Smooth muscle cell (in vitro differentiated cells): ENCODE measurements around the gene MYO15B. TPM values are rescaled to one million over a fixed set of nuclear protein-coding genes. Genes with fewer than 3 reads are reported as not detected.

Source experiments
- DNase-seq: peaks from one replicate; lab custom pipeline; 2025; ENCODE audit not compliant: unreplicated experiment; lab: John Stamatoyannopoulos, UW
- H2AFZ ChIP-seq: fragments of 200-600 bp; sonication (generic); 2 replicates; pipeline ENCODE4 v1.6.0; 2016; ENCODE audit warnings: antibody characterized with exemption, low read depth, mild to moderate bottlenecking
- H3F3A ChIP-seq: fragments of 200-600 bp; sonication (generic); 2 replicates; pipeline ENCODE4 v1.6.0; 2017; ENCODE audit warnings: antibody characterized with exemption, low read depth
- H3K27ac ChIP-seq: fragments of 200-600 bp; sonication (generic); 2 replicates; pipeline ENCODE4 v1.5.1; 2016; ENCODE audit warnings: low read depth, mild to moderate bottlenecking
- H3K27me3 ChIP-seq: fragments of 200-600 bp; sonication (generic); 2 replicates; pipeline ENCODE4 v1.6.1; 2016; ENCODE audit warnings: low read depth, mild to moderate bottlenecking
- H3K36me3 ChIP-seq: fragments of 200-600 bp; sonication (generic); 2 replicates; pipeline ENCODE4 v1.5.1; 2016; ENCODE audit warnings: low read depth
- H3K4me1 ChIP-seq: fragments of 200-600 bp; sonication (generic); 2 replicates; pipeline ENCODE4 v1.5.1; 2016; ENCODE audit warnings: low read depth
- H3K4me2 ChIP-seq: fragments of 200-600 bp; sonication (generic); 2 replicates; pipeline ENCODE4 v1.6.0; 2016; ENCODE audit warnings: mild to moderate bottlenecking
- H3K4me3 ChIP-seq: fragments of 200-600 bp; sonication (generic); 2 replicates; pipeline ENCODE4 v1.5.1; 2016; ENCODE audit warnings: mild to moderate bottlenecking
- H3K79me2 ChIP-seq: fragments of 200-600 bp; sonication (generic); 2 replicates; pipeline ENCODE4 v1.6.0; 2016; ENCODE audit warnings: low read depth, mild to moderate bottlenecking
- H3K9ac ChIP-seq: fragments of 200-600 bp; sonication (generic); 2 replicates; pipeline ENCODE4 v1.6.0; 2016; ENCODE audit warnings: low read depth
- H3K9me3 ChIP-seq: fragments of 200-600 bp; sonication (generic); replicated peaks from 2 replicates; pipeline ENCODE4 v1.5.1; 2016; ENCODE audit warnings: low read depth
- H4K20me1 ChIP-seq: fragments of 200-600 bp; sonication (generic); 2 replicates; pipeline ENCODE4 v1.6.0; 2016; ENCODE audit warnings: low read depth
- CTCF ChIP-seq: fragments of 200-600 bp; sonication (generic); IDR thresholded peaks from 2 replicates; pipeline ENCODE4 v1.5.1; 2017; ENCODE audit warnings: borderline replicate concordance, mild to moderate bottlenecking, antibody characterized with exemption; ENCODE audit not compliant: insufficient read depth, poor library complexity, severe bottlenecking
- WGBS: methylation state at CpG from one replicate; pipeline ENCODE4 v1.1.7; 2016; ENCODE audit warnings: low lambda C conversion rate; 5-methylcytosine and 5-hydroxymethylcytosine counted together
- polyA plus RNA-seq: library from polyadenylated mRNA; unstranded; fragments of >200 nt; fragmentation: Nextera tagmentation; extraction: Ambion mirVana; gene quantifications from 2 replicates; pipeline ENCODE4 v1.2.1, GENCODE V29; 2016
- total RNA-seq: library from RNA; depleted of rRNA; stranded (reverse); fragments of >200 nt; gene quantifications from 2 replicates; pipeline ENCODE4 v1.2.3, GENCODE V29; 2014

Gene MYO15B
- total and polyA plus RNA-seq, 2 experiments from 2014 or later, result 14.7 to 17.5 TPM

GRCh38 chr17:75555679-75556153 lies 31.9 kb upstream of the MYO15B start:
- no peak overlapping the region for H2AFZ ChIP-seq
- H3K4me3 ChIP-seq, result no peak overlapping the region
- H3K36me3 ChIP-seq, result no peaks in the 10 kb centered on the region
- no peak for DNase-seq
- H3K9ac ChIP-seq, result no peak overlapping the region
- H3K9me3 ChIP-seq, result no peaks in the 10 kb centered on the region
- 95% methylated on average over 19 of the region's 21 CpGs for WGBS
- no peaks in the 10 kb centered on the region for H4K20me1 ChIP-seq
- no peak overlapping the region for H3K4me2 ChIP-seq
- no peaks in the 10 kb centered on the region for H3K79me2 ChIP-seq
- H3K27me3 ChIP-seq, result no peaks in the 10 kb centered on the region
- TF ChIP-seq CTCF, result no peak
- H3K27ac ChIP-seq, result no peak overlapping the region
- peaks cover 15% of the 10 kb centered on the region for H3K4me1 ChIP-seq
- peaks cover 3% of the 10 kb centered on the region for H3F3A ChIP-seq

- Histone ChIP-seq H3K4me2 (no peak overlapping the region), H4K20me1 (no peaks in the 10 kb centered on the region), H3K9ac (no peak overlapping the region), H3K4me1 (peaks cover 10% of the 10 kb centered on the region), H2AFZ (no peak overlapping the region), H3F3A (no peaks in the 10 kb centered on the region), H3K9me3 (no peaks in the 10 kb centered on the region), H3K27me3 (no peaks in the 10 kb centered on the region), H3K4me3 (no peak overlapping the region), H3K36me3 (no peaks in the 10 kb centered on the region), H3K79me2 (no peaks in the 10 kb centered on the region), H3K27ac (no peak overlapping the region)
- TF ChIP-seq CTCF, result no peak
- no peak for DNase-seq
- 72% methylated on average over 15 of the region's 15 CpGs for WGBS
These were observed 30.3 kb upstream of the MYO15B start for GRCh38 chr17:75557075-75557851.

- H3K4me1 ChIP-seq, result peaks cover 3% of the 10 kb centered on the region
- H4K20me1 ChIP-seq, result no peaks in the 10 kb centered on the region
- H3K4me3 ChIP-seq, result no peak overlapping the region
- no peak for TF ChIP-seq CTCF
- H3K4me2 ChIP-seq, result no peak overlapping the region
- no peaks in the 10 kb centered on the region for H3K27me3 ChIP-seq
- H3K36me3 ChIP-seq, result no peaks in the 10 kb centered on the region
- no peak overlapping the region for H3K27ac ChIP-seq
- no peak overlapping the region for H3K9ac ChIP-seq
- H3K79me2 ChIP-seq, result no peaks in the 10 kb centered on the region
- no peak for DNase-seq
- no peaks in the 10 kb centered on the region for H3F3A ChIP-seq
- H2AFZ ChIP-seq, result no peak overlapping the region
- WGBS, result 89% methylated on average over 18 of the region's 18 CpGs
- H3K9me3 ChIP-seq, result no peaks in the 10 kb centered on the region
These were observed 29.5 kb upstream of the MYO15B start for GRCh38 chr17:75557852-75558665.
